NB4 (cell line): Measurements from ENCODE around the gene C20orf204.

Experiments
- CTCF ChIP-seq: IDR thresholded peaks from one replicate; pipeline ENCODE4 v1.5.1; 2012; ENCODE audit warnings: low read depth, low read length
- MAX ChIP-seq: IDR thresholded peaks from 2 replicates; pipeline ENCODE4 v1.6.1; 2011; ENCODE audit warnings: low read depth, low read length
- MYC ChIP-seq: IDR thresholded peaks from 2 replicates; pipeline ENCODE4 v1.6.1; 2011; ENCODE audit warnings: low read depth, low read length
- POLR2A ChIP-seq: IDR thresholded peaks from 2 replicates; pipeline ENCODE4 v1.6.1; 2011; ENCODE audit warnings: mild to moderate bottlenecking; ENCODE audit not compliant: insufficient read length; ENCODE audit errors: extremely low read depth

GRCh38 chr20:64076061-64076997 is 40.3 kb downstream of the C20orf204 start:
- TF ChIP-seq CTCF = no peak
- TF ChIP-seq POLR2A = no peak
- TF ChIP-seq MYC = no peak
- TF ChIP-seq MAX = 0 out of 2 replicates have a peak, but pooled peaks have one; percentile 13
